Measurements from ENCODE around the gene UTF1.
"Not testable (repeated sequence)": the region's sequence is repeated elsewhere in the genome, so short reads cannot be mapped to it uniquely, and the experiment has no call there.

Gene UTF1

DNA sequence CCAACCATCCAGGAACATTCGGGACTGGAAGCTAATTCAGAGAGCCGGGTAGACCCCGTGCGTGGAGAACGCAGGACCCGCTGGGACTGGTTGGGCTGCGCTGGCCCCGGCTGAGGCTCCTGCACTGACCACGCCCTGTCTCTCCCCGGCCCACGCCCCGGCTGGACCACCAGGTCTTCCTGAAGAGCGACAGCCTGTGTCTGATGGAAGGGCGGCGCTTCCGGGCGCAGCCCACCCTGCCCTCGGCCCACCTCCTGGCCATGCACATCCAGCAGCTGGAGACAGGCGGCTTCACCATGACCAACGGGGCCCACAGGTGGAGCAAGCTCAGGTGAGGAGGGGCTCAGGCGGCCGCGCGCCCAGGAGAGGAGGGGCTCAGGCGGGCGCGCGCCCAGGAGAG lies 10.2 kb upstream of the UTF1 start:
- Histone ChIP-seq H3K4me3 (ENCODE audit: low read depth, low read length) (no peak overlapping the region), H3K36me3 (no peaks in the 10 kb centered on the region), H3K4me1 (no peaks in the 10 kb centered on the region), H3K27me3 (peaks cover 42% of the 10 kb centered on the region), H3K9me3 (no peaks in the 10 kb centered on the region)
- TF ChIP-seq, protein P1, sequence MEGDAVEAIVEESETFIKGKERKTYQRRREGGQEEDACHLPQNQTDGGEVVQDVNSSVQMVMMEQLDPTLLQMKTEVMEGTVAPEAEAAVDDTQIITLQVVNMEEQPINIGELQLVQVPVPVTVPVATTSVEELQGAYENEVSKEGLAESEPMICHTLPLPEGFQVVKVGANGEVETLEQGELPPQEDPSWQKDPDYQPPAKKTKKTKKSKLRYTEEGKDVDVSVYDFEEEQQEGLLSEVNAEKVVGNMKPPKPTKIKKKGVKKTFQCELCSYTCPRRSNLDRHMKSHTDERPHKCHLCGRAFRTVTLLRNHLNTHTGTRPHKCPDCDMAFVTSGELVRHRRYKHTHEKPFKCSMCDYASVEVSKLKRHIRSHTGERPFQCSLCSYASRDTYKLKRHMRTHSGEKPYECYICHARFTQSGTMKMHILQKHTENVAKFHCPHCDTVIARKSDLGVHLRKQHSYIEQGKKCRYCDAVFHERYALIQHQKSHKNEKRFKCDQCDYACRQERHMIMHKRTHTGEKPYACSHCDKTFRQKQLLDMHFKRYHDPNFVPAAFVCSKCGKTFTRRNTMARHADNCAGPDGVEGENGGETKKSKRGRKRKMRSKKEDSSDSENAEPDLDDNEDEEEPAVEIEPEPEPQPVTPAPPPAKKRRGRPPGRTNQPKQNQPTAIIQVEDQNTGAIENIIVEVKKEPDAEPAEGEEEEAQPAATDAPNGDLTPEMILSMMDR (IDR thresholded peaks at IDR 0.05; ENCODE audit: low read depth, low read length) = no peak
- DNase-seq = no peak

DNA sequence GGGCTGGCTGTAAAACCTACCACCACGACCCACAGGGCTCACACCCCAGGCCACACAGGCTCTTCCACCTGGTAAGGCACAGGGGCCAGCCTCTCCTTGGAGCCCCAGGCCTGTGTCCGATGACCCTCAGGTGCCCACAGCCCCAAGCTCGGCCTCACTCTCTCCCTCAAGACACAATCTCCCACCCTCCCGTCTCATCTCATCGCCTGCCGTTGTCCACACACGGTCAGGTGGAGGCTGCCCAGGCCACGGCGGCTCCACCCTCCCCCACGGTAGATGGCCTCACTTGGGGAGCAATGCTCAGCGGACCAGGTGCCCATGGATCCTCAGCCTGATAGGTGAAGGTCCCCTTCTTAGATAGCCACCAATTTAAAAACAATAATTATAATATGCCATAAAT lies 8.7 kb upstream of the UTF1 start:
- no peaks in the 10 kb centered on the region for H3K4me1 ChIP-seq
- H3K4me3 ChIP-seq (ENCODE audit: low read depth, low read length) = no peak overlapping the region
- no peaks in the 10 kb centered on the region for H3K9me3 ChIP-seq
- TF ChIP-seq, protein P1 (IDR thresholded peaks at IDR 0.05; ENCODE audit: low read depth, low read length) = no peak
- no peaks in the 10 kb centered on the region for H3K36me3 ChIP-seq
- H3K27me3 ChIP-seq = peaks cover 47% of the 10 kb centered on the region
- no peak for DNase-seq

DNA sequence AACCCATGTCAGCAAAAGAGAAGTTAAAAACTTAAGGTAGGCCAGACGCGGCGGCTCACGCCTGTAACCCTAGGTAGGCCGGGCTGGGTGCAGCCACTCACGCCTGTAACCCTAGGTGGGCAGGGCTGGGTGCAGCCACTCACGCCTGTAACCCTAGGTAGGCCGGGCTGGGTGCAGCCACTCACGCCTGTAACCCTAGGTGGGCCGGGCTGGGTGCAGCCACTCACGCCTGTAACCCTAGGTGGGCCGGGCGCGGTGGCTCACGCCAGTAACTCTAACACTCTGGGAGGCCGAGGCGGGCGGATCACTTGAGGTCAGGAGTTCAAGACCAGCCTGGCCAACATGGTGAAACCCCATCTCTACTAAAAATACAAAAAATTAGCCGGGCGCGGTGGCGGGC lies 8.3 kb upstream of the UTF1 start:
- H3K36me3 ChIP-seq; H3K4me3 ChIP-seq (ENCODE audit: low read depth, low read length); H3K4me1 ChIP-seq; H3K9me3 ChIP-seq; DNase-seq: not testable (repeated sequence)
- peaks cover 49% of the 10 kb centered on the region for H3K27me3 ChIP-seq

DNA sequence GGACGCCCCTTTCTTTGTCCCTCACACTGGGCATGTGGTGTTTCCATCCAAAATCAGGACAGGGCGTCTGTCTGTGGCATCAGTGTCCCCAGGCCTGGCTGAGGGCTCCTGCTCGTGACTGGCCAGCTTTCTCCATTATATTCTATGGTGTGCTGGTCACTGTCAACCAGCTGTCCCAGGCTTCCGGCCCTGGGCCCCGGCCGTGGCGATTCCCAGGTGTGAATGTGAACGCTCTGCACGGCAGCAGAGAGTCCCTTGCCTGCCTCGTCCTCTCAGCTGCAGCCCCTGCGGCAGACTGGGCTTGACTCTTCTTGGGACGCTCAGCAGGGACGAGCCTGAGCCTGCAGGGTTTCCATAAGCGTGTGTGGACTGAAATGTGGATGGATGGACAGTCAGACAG lies 5.9 kb upstream of the UTF1 start:
- Histone ChIP-seq H3K9me3 (no peaks in the 10 kb centered on the region), H3K4me1 (no peaks in the 10 kb centered on the region), H3K36me3 (no peaks in the 10 kb centered on the region), H3K27me3 (peaks cover 52% of the 10 kb centered on the region), H3K4me3 (ENCODE audit: low read depth, low read length) (no peak overlapping the region)
- TF ChIP-seq, protein P1 (IDR thresholded peaks at IDR 0.05; ENCODE audit: low read depth, low read length) = no peak
- no peak for DNase-seq

DNA sequence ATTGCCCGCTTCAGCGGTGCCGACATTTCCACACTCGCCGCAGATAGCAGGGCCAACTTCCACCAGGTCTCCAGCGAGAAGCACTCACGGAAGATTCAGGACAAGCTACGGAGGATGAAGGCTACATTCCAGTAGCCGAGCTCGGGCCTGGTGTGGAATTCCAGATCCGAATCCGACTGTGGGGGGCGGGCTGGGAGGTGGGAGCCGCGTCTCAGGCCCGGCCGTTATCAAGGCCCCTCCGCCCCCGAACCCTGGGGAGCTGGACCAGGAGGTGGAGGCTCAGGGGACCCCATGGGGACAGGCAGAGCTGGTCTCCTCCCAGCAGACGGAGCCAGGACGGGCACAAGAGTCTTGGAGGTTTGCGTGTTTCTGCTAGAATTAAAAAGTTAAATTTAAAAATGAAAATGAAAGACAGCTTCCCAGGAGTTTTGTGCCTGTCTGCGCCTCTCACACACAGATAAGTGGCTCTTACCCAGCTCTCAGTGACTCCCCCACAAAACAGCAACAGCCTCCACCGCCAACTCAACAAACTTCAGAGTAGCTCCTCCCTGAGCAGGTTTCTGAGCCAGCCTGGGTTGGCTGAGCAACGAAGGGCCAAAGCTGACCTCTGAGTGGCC lies 5.2 kb upstream of the UTF1 start:
- Histone ChIP-seq H3K9me3 (no peaks in the 10 kb centered on the region), H3K27me3 (peaks cover 52% of the 10 kb centered on the region), H3K4me1 (no peaks in the 10 kb centered on the region), H3K36me3 (no peaks in the 10 kb centered on the region), H3K4me3 (ENCODE audit: low read depth, low read length) (no peak overlapping the region)
- TF ChIP-seq, protein P1 (IDR thresholded peaks at IDR 0.05; ENCODE audit: low read depth, low read length) = no peak
- DNase-seq = no peak

DNA sequence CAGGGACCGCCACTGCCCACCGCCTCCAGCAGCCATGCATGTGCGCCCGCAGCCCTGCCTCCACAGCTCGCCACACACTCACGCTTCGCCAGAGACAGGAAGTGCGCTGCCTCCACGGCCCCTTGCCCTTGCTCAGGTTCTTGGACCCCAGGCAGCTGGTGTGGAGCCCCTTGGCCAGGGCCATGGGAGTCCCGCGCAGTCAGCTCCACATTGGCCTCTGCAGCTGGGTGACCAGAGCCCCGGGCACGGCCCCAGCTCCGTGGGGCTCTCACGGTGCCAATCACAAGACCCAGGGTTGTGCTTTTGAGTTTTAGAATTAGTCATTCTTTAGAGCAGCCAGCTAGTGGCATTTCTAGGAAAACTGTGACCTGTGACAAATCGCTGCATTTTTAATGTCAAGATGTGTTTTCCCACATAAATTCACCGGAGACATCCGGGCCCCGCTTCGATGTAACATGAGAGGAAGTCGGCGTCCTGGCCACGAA lies 4.3 kb upstream of the UTF1 start:
- no peak overlapping the region for H3K4me3 ChIP-seq (ENCODE audit: low read depth, low read length)
- no peaks in the 10 kb centered on the region for H3K9me3 ChIP-seq
- H3K4me1 ChIP-seq = no peaks in the 10 kb centered on the region
- no peaks in the 10 kb centered on the region for H3K36me3 ChIP-seq
- peaks cover 58% of the 10 kb centered on the region for H3K27me3 ChIP-seq
- TF ChIP-seq, protein P1 (IDR thresholded peaks at IDR 0.05; ENCODE audit: low read depth, low read length) = no peak
- DNase-seq = no peak

Measured in BE2C (cell line).